ENCODE data around the gene DPP10.

DPP10 gene

GRCh38 chr2:115572746-115573145, 1130.3 kb downstream of the DPP10 start:
- no peak overlapping the region for H3K4me3 ChIP-seq (ENCODE audit: low read depth, low read length)
- no peak for DNase-seq (ENCODE audit: low read depth, low spot score)
- POLR2A ChIA-PET = no interaction called here
- no peak for TF ChIP-seq CTCF (IDR thresholded peaks at IDR 0.05; ENCODE audit: insufficient read depth, low read length, missing control alignments)
- CTCF ChIA-PET = no interaction called here

GRCh38 chr2:115573756-115574155, 1131.3 kb downstream of the DPP10 start:
- no peak overlapping the region for H3K4me3 ChIP-seq (ENCODE audit: low read depth, low read length)
- TF ChIP-seq CTCF (IDR thresholded peaks at IDR 0.05; ENCODE audit: insufficient read depth, low read length, missing control alignments) = no peak
- no peak for DNase-seq (ENCODE audit: low read depth, low spot score)
- POLR2A ChIA-PET = no interaction called here
- CTCF ChIA-PET = no interaction called here

GRCh38 chr2:115574667-115575066, 1132.2 kb downstream of the DPP10 start:
- DNase-seq (ENCODE audit: low read depth, low spot score) = no peak
- ChIA-PET POLR2A (no interaction called here), CTCF (no interaction called here)
- no peak for TF ChIP-seq CTCF (IDR thresholded peaks at IDR 0.05; ENCODE audit: insufficient read depth, low read length, missing control alignments)
- no peak overlapping the region for H3K4me3 ChIP-seq (ENCODE audit: low read depth, low read length)

- CTCF ChIA-PET = no interaction called here
- POLR2A ChIA-PET = no interaction called here
- H3K4me3 ChIP-seq (ENCODE audit: low read depth, low read length) = no peak overlapping the region
- DNase-seq (ENCODE audit: low read depth, low spot score) = no peak
- TF ChIP-seq CTCF (IDR thresholded peaks at IDR 0.05; ENCODE audit: insufficient read depth, low read length, missing control alignments) = no peak
Observed at GRCh38 chr2:115580784-115581183, 1138.3 kb downstream of the DPP10 start.

- ChIA-PET POLR2A (no interaction called here), CTCF (no interaction called here)
- no peak overlapping the region for H3K4me3 ChIP-seq (ENCODE audit: low read depth, low read length)
- DNase-seq (ENCODE audit: low read depth, low spot score) = no peak
- no peak for TF ChIP-seq CTCF (IDR thresholded peaks at IDR 0.05; ENCODE audit: insufficient read depth, low read length, missing control alignments)
Observed at GRCh38 chr2:115584507-115584906, 1142.1 kb downstream of the DPP10 start.

- ChIA-PET CTCF (no interaction called here), POLR2A (no interaction called here)
- no peak for TF ChIP-seq CTCF (IDR thresholded peaks at IDR 0.05; ENCODE audit: insufficient read depth, low read length, missing control alignments)
- DNase-seq (ENCODE audit: low read depth, low spot score) = no peak
- no peak overlapping the region for H3K4me3 ChIP-seq (ENCODE audit: low read depth, low read length)
Observed at GRCh38 chr2:115596659-115597375, 1154.4 kb downstream of the DPP10 start.

Measured in AG04449 (cell line).